Gastroesophageal sphincter (tissue), 3 donors: ENCODE measurements around the gene HTR5A.

Experiments
- EP300 ChIP-seq: sonication (generic); formaldehyde crosslinking; IDR thresholded peaks from one replicate; pipeline ENCODE4 v1.6.1; 2017; ENCODE audit warnings: antibody characterized with exemption, mild to moderate bottlenecking
- POLR2AphosphoS5 ChIP-seq: sonication (generic); formaldehyde crosslinking; IDR thresholded peaks from one replicate; pipeline ENCODE4 v1.6.1; 2017; ENCODE audit warnings: antibody characterized with exemption
- TF ChIP-seq, protein P1 (sequence below), 4 experiments: fragments of 200-600 bp in 2 of 4; fragments of 450-650 bp in 2 of 4; sonication (generic) in 1 of 4; IDR thresholded peaks; one replicate each; pipeline ENCODE4 v1.5.1; 2017 to 2019; ENCODE audit warnings: antibody characterized with exemption in 4 of 4, mild to moderate bottlenecking in 2 of 4, moderate library complexity in 2 of 4

- TF ChIP-seq, protein P1, sequence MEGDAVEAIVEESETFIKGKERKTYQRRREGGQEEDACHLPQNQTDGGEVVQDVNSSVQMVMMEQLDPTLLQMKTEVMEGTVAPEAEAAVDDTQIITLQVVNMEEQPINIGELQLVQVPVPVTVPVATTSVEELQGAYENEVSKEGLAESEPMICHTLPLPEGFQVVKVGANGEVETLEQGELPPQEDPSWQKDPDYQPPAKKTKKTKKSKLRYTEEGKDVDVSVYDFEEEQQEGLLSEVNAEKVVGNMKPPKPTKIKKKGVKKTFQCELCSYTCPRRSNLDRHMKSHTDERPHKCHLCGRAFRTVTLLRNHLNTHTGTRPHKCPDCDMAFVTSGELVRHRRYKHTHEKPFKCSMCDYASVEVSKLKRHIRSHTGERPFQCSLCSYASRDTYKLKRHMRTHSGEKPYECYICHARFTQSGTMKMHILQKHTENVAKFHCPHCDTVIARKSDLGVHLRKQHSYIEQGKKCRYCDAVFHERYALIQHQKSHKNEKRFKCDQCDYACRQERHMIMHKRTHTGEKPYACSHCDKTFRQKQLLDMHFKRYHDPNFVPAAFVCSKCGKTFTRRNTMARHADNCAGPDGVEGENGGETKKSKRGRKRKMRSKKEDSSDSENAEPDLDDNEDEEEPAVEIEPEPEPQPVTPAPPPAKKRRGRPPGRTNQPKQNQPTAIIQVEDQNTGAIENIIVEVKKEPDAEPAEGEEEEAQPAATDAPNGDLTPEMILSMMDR (IDR thresholded peaks at IDR 0.05) = no peak
- TF ChIP-seq POLR2AphosphoS5 (no peak), EP300 (no peak)
These were observed 49.8 kb downstream of the HTR5A start for GRCh38 chr7:155119801-155120382.
